GM18519 (cell line): ENCODE measurements around the gene ZRSR2.
"Not testable (repeated sequence)": the region's sequence is repeated elsewhere in the genome, so short reads cannot be mapped to it uniquely, and the experiment has no call there.

Experiments used
- ATAC-seq: cut with Tn5 transposase; IDR thresholded peaks from one replicate; pipeline ENCODE4 v1.9.1; 2021; ENCODE audit warnings: mild to moderate bottlenecking, moderate library complexity; ENCODE audit not compliant: unreplicated experiment, low FRiP score

Gene ZRSR2, protein sequence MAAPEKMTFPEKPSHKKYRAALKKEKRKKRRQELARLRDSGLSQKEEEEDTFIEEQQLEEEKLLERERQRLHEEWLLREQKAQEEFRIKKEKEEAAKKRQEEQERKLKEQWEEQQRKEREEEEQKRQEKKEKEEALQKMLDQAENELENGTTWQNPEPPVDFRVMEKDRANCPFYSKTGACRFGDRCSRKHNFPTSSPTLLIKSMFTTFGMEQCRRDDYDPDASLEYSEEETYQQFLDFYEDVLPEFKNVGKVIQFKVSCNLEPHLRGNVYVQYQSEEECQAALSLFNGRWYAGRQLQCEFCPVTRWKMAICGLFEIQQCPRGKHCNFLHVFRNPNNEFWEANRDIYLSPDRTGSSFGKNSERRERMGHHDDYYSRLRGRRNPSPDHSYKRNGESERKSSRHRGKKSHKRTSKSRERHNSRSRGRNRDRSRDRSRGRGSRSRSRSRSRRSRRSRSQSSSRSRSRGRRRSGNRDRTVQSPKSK

DNA sequence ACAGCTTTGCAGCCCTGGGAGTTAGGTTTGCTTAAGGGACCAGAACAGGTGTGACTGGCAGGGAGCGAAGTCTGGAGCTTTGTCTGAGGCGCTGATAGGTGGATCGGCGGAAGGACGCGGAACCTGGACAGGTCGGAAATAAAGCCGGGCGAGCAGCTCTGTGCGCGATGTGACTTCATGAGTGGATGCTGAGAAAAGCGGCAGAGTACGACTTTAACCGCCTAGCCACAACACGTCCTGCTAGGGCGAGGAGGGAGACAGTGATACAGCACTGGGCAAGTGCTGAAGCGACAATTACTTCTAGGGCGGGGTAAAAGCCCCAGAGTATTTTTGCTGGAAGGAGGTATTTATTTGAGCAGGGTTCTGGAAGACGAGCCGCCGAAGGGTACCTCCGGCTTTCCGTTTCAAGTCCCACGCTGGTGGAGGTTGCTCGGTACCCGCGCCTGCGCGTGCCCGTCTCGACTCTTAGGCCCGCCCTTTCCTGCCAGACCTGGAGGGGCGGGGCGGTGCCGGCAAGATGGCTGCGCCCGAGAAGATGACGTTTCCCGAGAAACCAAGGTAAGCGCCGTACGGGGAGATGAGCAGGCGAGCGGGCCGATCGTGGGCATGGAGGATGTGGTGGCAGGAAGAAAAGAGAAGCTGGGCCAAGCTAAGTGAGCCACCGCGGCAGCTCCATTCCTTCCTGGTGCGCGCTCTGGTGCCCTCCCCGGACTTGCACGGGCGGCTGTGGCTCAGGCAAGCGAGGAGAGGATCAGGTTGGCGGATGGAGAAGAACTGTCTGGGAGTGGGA, at the start of gene ZRSR2:
TSS of gene ZRSR2 (plus strand) at position 506 of the 790 bp plus-strand sequence. CDS start at position 518, 12 bp downstream.
- peak; percentile 77 for ATAC-seq

DNA sequence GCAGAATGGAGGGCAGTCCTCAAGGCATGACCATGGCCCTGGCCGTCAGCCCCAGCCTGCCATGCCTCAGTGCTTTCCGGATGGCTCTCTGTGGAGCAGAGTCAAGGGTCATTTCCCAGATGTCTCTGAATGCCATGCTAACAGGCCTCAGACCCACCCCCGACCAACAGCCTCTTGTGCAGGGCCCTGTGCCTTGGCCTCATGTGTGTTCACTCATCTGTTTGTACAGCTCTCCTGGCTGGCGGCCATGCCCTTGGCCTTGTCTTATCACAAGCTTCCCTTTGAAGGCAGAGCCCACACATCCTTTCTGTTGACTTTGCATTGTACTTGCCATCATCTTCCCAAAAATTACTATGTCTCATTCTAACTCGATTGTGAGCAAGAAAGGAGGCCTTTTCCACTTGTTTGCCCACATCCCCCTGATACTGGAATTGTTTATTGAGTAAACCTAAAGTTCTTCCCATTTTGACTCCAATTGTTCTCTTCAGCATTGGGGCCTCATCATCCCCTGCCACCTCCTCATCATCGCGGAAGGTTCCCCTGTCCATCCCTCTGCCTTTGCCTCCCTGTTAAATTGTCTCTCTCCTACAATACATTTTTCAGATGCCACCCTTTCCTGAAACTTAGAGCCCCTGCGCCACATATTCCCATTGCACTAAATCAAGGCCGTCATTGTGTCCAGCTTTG, 46.0 kb upstream of the ZRSR2 start:
- no peak for ATAC-seq

DNA sequence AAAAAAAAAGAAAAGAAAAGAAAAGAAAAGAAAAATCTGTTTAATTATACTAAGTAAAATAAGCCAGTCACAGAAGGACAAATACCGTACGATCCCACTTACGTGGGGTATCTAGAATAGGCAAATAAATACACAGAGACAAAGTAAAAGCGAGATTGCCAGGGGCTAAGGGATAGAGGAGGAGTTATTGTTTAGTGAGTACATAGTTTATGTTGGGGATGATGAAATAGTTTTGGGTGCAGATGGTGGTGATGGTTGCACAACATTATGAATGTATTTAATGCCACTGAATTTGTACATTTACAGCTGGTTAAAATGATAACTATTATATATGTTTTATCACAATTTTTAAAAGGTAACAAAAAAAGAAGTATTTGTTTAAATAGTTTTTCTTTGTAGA, 45.1 kb upstream of the ZRSR2 start:
- no peak for ATAC-seq

DNA sequence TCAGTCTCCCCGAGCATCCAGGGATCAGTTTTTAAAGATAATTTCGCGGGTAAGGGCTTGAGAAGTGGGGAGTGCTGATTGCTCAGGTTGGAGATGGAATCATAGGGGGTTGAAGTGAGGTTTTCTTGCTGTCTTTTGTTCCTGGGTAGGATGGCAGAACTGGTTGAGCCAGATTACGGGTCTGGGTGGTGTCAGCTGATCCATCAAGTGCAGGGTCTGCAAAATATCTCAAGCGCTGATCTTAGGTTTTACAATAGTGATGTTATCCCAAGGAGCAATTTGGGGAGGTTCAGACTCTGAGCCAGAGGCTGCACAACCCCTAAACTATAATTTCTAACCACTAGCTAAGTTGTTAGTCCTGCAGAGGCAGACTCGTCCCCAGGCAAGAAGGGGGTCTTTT, 43.6 kb upstream of the ZRSR2 start:
- ATAC-seq, result not testable (repeated sequence)

DNA sequence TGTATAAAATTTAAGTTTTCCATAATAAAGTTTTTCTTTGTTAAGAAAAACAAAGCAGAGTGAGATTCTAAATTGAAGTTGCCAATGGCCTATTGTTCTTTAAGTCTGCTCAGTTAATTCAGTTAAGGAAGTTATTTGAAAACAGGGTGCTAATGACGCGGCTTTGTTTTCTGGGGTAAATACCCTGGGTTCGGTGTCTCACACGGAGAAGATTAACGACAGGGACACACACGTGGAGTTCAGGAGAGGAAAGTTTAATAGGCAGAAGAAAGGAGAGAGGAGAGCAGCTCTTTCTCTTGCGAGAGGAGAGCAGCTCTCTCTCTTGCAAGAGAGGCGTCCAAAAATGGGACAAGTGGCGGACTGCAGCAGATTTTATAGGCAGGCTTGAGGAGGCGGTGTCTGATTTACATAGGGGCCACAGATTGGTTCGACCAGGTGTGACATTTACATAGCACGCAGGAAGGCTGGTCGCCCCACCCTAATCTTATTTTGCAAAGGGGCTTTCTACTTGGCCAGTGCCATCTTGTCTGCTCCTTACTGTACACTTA, 42.6 kb upstream of the ZRSR2 start:
- no peak for ATAC-seq

DNA sequence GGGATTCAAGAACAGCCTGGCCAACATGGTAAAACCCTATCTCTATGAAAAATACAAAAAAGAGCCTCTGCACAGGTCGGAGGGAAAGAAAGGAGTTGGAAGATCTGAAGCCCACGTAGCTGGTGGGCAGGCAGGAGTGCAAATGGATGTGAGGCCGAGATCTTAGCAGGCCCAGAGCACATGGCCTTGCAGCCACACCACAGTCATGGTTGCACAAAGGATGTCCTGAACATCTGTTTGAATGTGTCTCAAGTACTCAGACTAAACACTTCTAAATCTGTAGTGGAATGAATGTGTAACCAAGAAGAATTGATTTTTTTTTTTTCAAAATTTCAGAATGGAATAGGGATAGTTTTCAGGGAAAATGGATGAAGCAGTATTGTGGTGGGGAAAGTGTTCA, 41.4 kb upstream of the ZRSR2 start:
- ATAC-seq, result no peak

DNA sequence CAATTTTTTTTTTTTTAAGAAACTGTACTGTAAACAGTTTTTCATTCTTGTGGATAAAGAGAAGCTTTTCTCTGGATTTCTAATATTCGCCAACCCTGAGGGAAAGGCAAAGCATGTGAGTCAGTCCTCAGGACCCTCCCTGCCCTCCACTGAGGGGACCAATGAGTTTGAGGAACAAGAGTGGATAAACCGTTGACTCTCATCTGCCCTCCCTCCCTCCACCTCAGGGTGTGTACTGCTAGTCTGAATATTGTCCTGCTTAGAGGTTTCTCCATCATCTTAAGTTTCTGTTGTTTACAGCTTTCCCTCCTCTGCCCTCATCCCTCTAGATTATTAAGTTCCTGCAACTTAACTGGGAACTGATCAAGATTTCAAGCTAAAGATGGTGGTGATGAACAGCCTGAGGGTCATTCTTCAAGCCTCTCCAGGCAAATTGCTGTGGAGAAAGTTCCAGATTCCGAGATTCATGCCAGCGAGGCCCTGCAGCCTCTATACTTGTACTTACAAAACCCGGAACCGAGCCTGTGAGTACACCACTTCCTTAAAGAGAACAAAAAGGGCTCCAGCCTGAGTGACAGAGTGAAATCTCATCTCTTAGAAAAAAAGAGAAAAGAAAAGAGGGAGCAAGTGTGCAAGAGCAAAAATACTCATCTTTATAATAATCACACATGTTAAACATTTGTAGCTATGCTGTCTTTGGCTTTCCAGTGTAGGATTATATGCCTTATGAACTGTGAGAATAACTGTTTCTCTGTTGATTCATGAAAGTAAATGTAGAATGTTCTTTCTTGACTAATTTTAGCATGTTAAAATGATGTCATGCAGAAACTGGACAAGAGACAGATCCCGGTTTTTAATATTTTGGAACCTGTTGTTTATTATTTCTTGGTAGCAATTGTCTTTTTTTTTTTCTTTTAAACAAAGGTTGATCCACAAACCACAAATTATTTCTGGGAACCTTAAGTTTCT, 40.4 kb upstream of the ZRSR2 start:
- ATAC-seq, result peak; percentile 84

DNA sequence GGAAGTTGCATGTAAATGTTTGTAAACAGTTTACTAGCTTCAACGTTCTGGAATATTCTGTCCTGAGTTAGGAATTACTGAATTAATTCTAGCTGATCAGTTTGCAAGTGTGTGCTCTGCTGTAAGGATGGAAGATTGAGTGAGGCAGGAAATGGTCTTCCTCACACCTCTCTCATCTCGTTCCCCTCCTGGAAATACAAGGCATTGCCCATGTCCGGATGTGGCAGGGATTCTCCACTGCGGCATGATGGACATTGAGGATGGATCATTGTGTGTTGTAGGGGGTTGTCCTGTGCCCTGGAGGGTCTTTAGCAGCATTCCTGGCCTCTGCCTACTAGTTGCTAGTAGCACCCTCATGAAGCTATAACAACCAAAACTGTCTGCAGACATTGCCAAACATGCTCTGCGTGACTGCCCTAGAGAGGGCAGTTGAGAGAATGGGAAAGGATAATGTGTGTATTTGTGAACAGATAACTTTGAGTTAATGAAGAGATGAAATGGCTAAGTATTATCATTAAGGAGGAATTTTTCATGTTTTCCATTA, 39.6 kb upstream of the ZRSR2 start:
- ATAC-seq, result no peak

DNA sequence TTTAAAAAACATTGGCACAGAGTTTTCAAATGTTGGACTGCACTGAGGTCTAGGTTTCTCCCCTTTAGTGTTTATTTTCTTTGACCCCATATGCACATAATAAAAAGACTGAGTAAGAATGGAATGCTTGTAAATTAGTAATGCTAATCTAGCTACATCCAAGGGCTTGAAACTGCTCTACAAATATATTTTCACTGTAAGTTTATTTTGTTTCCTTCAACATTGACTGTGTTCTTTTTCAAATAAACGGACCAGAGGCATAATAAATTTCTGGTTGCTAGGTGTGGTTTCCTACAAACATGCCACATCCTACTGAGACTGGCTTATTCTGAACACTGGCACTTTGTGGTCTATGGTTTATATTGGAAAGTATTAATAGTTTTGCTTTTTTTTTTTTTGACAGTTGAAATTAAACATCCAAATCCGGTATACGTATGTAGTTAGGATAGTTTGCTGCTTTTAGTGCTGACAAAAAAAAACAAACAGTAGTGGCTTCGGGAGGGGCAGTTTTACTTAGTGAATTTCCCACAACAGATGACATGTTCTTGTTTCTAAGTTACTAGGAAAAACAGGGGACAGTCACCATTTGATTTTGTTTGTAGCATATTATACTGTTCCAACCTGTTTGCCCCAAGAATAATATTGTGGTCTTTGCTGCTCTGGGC, 39.0 kb upstream of the ZRSR2 start:
- no peak for ATAC-seq

DNA sequence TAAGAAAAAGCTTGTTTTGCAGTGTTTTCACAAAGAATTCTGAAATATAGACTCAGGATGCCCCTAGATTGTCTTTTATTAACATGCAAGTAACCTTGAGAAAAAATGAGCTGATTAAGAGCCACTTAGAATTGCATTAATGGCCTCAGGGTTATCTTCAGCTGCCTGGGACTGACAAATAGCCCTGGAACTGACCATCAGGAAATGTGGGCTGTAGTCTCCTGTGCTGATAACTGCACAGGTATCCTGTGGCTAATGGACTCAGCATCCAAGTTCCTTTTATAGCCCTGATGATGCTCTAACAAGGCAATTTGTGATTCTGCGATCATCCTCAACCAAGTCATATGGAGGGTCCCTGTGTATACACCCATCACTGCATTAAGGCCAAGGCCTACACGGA, 35.2 kb upstream of the ZRSR2 start:
- ATAC-seq, result no peak

DNA sequence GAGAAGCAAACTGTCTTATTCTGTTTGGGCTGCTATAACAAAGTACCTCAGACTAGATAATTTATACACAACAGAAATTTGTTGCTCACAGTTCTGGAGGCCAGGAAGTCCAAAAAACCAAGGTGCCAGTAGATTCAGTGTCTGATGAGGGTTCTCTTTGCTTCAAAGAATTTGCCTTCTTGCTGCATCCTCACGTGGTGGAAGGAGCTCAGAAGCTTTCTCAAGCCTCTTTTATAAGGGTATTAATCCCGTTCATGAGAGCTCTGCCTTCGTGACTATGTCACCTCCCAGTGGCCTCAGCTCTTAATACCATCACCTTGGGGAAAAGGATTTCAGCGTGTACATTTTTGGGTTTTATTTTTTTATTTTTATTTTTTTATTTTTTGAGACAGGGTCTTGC, 32.1 kb upstream of the ZRSR2 start:
- no peak for ATAC-seq

DNA sequence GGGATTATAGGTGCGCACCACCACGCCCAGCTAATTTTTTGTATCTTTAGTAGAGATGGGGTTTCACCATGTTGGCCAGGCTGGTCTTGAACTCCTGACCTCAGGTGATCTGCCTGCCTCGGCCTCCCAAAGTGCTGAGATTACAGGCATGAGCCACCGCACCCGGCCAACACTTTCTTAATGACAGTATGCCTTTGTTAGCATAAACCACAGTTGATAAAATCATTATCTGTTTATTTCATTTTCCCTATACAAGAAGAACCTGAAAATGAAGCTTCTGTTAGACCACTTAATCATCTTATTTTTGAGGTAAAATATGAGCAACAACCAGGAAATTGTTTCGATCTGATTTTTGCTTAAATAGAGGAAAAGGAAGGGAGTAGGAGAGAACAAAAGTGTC, 30.4 kb upstream of the ZRSR2 start:
- not testable (repeated sequence) for ATAC-seq

DNA sequence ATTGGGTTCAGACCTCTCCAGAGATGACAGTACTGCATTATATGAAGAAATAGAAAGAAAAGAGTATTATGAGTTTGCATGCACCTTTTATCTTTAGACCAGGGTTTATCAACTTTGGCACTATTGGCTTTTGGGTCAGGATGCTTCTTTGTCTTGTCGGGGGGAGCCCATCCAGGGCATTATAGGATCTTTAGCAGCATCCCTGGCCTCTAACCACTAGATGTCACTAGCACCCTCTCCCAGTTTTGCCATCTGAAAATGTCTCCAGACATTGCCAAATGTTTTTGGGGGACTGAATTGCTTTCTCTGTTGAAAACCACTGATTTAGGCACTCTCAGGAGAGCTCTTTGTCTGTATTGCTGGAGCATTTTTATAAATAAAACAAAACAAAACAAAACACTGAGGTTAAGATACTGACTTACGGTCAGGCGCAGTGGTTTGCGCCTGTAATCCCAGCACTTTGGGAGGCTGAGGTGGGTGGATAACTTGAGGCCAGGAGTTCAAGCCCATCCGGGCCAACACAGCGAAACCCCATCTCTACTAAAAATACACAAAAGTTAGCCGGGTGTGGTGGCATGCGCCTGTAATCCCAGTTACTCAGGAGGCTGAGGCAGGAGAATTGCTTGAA, 28.6 kb upstream of the ZRSR2 start:
- ATAC-seq, result no peak

DNA sequence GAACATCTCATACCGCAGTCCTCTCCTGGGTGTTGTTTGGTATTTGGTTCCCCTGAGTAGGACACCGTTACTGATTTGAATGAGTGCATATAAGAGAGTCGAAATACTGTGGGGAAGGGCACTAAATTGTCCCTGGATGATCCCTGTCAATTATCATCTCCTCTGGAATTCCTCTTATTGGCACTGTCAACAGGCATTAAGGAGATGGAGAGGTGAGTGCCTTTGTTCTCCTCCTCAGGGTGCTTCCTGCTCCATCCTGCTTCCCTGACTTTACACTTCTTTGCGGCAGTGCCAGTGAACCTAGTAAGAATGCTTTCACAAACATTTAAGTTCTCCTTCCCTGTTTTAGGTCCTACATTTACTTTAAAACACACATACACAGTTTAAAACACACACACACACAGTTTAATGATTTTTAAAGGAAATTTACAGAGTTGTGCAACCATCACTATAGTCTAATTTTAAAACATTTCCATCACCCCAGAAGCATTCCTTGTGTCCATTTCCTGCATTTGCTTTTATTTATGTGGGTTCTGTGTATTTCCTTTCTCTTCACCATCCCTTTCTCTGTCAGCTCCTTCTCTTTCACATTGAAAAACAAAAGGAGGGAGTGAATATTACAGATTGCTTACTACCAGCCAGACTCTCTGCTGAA, 20.9 kb upstream of the ZRSR2 start:
- ATAC-seq, result no peak

DNA sequence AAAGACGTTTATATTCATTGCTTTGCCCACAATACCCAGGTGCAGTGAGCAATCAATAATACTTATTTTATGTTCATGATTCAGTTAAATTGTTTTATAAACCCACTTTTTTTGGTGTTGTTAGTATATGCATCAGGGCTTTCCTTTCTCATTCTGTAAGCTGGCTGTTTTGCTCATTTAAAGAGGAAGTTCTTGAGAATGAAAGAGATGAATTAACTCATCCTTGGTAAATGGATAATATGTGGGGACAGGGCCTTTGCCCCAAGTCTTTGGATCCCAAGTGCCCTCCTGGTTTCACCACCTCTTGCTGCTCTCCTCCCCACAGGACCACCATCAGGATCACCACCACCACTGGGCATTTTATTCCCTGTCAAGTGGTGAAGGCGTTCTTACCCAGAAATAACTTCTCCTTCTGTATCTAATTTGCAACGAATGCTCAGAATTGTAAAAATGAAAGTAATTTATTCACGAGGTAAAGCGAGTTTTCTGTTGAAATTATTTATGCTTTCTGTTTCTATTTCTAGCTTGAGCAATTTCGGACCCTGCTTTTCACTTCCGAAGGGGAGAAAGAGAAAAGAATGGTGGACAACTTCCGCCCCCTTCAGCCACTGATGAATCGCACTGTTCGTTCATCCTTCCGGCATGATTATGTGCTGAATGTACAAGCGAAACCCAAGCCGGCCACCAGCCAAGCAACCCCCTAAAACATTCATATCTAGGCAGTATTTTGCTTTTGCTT, 8.2 kb upstream of the ZRSR2 start:
- ATAC-seq, result no peak

DNA sequence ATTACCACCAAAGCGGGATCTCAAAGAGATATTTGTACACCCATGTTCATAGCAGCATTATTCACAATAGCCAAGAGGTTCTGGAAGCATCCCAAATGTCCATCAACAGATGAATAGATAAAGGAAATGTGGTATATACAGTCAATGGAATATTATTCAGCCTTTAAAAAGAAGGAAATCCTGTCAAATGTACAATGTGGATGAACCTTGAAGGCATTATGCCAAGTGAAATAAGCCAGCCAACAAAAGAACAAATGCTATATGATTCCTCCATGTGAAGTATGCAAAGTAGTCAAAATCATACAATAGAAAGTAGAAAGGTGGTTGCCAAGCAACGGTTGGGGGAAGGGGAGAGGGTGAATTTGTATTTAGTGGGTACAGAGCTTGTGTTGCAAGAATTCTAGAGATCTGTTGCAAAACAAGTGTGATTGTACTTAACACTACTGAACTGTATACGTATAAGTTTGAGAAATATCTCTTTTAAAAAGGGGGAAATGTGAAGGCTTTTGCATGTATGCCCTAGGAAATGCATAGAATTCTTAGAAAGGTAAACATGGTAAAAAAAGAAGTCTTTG, 5.0 kb upstream of the ZRSR2 start:
- no peak for ATAC-seq

DNA sequence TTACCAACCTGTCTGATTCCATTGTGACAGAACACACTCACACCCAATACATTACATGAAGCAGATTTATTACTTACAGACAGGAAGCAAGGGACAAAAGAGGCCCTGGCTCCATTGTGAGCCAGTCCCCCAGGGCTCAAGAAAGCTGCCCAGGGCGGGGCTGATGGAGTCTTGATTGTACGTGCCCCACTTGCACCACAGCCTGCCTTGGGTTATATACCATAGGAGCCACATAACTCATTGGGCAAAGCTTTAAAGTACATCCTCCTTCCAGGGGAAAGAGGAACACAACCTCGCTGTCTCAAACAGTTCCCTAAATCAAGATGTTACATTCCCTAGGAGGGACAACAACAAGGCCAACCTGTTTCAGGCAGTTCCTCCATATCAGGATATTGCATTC, 3.4 kb upstream of the ZRSR2 start:
- no peak for ATAC-seq
